C4-2B (cell line): ENCODE data around the gene NXF1.
"Not testable (repeated sequence)": the region's sequence is repeated elsewhere in the genome, so short reads cannot be mapped to it uniquely, and the experiment has no call there.

Experiments
- H3K27ac ChIP-seq: fragments of 450-650 bp; 2 replicates; pipeline ENCODE4 v1.5.1; 2017
- CTCF ChIP-seq: fragments of 450-650 bp; conservative IDR thresholded peaks from 2 replicates; pipeline ENCODE4 v1.5.1; 2017; ENCODE audit warnings: mild to moderate bottlenecking
- ZFX ChIP-seq: fragments of 450-650 bp; IDR thresholded peaks from 2 replicates; pipeline ENCODE4 v1.6.1; 2017

NXF1 gene

GRCh38 chr11:62752994-62753735, 52.1 kb downstream of the NXF1 start:
- TF ChIP-seq ZFX (no peak), CTCF (no peak)
- H3K27ac ChIP-seq = peak overlapping the region; percentile 86

- TF ChIP-seq ZFX (no peak), CTCF (no peak)
- H3K27ac ChIP-seq = no peak overlapping the region
Observed at GRCh38 chr11:62752177-62752785, 53.0 kb downstream of the NXF1 start.

DNA sequence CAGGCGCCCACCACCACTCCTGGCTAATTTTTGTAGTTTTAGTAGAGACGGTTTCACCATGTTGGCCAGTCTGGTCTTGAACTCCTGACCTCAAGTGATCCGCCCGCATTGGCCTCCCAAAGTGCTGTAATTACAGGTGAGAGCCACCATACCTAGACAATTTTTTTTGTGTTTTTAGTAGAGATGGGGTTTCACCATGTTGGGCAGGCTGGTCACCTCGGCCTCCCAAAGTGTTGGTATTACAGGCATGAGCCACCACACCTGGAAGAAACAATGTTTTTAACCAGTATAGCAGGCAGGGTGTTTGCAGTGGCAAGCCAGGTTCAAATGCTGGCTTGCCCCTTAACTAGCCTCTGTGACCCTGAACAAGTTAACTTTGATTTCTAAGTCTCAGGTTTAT, 55.3 kb downstream of the NXF1 start:
- not testable (repeated sequence) for H3K27ac ChIP-seq

DNA sequence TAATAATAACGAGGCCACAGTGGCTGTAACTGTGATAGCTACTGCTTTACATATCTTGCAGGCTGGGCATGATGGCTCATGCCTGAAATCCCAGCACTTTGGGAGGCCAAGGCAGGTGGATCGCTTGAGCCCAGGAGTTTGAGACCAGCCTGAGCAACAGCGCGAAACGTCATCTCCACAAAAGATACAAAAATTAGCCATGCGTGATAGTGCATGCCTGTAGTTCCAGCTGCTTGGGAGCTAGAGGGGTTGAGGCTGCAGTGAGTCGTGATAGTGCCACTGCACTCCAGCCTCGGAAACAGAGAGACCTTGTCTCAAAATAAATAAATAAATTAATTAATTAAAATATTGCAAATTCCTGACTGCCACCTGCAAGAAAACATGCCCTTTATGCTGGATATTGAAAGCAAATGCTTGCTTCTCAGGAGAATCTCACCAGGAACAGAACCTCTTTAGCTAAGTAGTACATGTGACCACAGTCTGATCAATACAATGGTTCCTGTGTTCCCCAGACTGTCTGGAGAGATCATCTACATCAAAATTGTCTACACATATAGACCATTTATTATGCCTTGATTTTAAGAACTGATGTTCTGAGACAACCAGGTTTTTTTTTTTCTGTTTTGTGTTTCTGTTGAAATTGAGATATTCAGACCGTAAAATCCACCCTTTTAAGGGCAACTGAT, 57.6 kb downstream of the NXF1 start:
- no peak for TF ChIP-seq ZFX
- TF ChIP-seq CTCF = no peak
- H3K27ac ChIP-seq = no peak overlapping the region
